22Rv1 (cell line): Measurements from ENCODE around the gene SPAG6.
"Not testable (repeated sequence)": the region's sequence is repeated elsewhere in the genome, so short reads cannot be mapped to it uniquely, and the experiment has no call there.

Experiments used
- H3K27ac ChIP-seq: fragments of 450-650 bp; 2 replicates; pipeline ENCODE4 v1.5.1; 2017
- ZFX ChIP-seq: fragments of 450-650 bp; IDR thresholded peaks from 2 replicates; pipeline ENCODE4 v1.6.1; 2017; ENCODE audit warnings: antibody characterized with exemption, borderline replicate concordance
- TF ChIP-seq, protein P1 (sequence below): fragments of 450-650 bp; IDR thresholded peaks from 2 replicates; pipeline ENCODE4 v1.5.1; 2017; ENCODE audit warnings: mild to moderate bottlenecking

The SPAG6 gene

GRCh38 chr10:22344249-22344648 lies 1.0 kb upstream of the SPAG6 start:
- no peak overlapping the region for H3K27ac ChIP-seq
- TF ChIP-seq, protein P1, sequence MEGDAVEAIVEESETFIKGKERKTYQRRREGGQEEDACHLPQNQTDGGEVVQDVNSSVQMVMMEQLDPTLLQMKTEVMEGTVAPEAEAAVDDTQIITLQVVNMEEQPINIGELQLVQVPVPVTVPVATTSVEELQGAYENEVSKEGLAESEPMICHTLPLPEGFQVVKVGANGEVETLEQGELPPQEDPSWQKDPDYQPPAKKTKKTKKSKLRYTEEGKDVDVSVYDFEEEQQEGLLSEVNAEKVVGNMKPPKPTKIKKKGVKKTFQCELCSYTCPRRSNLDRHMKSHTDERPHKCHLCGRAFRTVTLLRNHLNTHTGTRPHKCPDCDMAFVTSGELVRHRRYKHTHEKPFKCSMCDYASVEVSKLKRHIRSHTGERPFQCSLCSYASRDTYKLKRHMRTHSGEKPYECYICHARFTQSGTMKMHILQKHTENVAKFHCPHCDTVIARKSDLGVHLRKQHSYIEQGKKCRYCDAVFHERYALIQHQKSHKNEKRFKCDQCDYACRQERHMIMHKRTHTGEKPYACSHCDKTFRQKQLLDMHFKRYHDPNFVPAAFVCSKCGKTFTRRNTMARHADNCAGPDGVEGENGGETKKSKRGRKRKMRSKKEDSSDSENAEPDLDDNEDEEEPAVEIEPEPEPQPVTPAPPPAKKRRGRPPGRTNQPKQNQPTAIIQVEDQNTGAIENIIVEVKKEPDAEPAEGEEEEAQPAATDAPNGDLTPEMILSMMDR: no peak
- no peak for TF ChIP-seq ZFX

GRCh38 chr10:22344781-22345300 lies 455 bp upstream of the SPAG6 start:
- TF ChIP-seq, protein P1: no peak
- TF ChIP-seq ZFX: no peak
- H3K27ac ChIP-seq: no peak overlapping the region

GRCh38 chr10:22346096-22346661 lies 883 bp downstream of the SPAG6 start:
- no peak overlapping the region for H3K27ac ChIP-seq
- no peak for TF ChIP-seq ZFX
- TF ChIP-seq, protein P1: no peak

GRCh38 chr10:22349755-22350154 lies 4.5 kb downstream of the SPAG6 start:
- TF ChIP-seq ZFX: no peak
- TF ChIP-seq, protein P1: no peak
- H3K27ac ChIP-seq: no peak overlapping the region

DNA sequence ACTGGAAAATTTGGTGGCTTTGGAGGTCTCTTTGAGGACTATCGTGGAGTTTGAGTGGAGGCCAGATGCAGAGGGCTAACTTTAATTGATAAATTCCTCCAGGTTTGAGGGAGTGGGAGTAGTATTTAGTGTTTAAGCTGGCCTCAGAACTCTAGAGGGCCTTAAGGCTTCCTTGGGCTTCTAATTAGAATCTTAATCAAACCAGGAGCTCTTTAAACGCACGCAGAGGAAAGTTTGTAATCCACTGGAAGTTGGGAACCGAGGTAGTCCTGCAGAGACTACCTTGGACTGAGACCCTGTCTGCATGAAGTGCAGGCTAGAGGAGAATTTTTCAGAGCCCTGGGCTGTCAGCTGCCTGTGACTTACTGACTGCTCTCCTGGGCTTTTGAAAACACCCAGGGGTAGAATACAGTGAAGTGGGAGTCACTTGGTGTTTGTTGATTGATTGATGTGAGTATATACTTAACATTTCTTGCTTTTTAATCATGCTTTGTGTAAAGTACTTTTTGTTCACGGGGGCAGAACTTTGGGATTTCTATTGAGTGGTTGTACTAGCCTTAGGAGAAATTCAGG lies 5.9 kb downstream of the SPAG6 start:
- H3K27ac ChIP-seq: no peak overlapping the region
- no peak for TF ChIP-seq ZFX
- TF ChIP-seq, protein P1: no peak

GRCh38 chr10:22356324-22356873 lies 11.1 kb downstream of the SPAG6 start:
- TF ChIP-seq, protein P1: no peak
- TF ChIP-seq ZFX: no peak
- no peak overlapping the region for H3K27ac ChIP-seq

GRCh38 chr10:22357770-22358169 lies 12.5 kb downstream of the SPAG6 start:
- H3K27ac ChIP-seq: not testable (repeated sequence)
